CD14-positive monocyte (primary cell): ENCODE measurements around the gene TBL1XR1. TPM values are rescaled to one million over a fixed set of nuclear protein-coding genes. Genes with fewer than 3 reads are reported as not detected.

Experiments used
- DNase-seq, 3 donors: peaks; one replicate each; pipeline ENCODE4 v3.0.0-alpha.2; 2011 to 2022
- H2AFZ ChIP-seq: 2 replicates; pipeline ENCODE4 v1.6.0; 2012; ENCODE audit warnings: mild to moderate bottlenecking, low read depth, low read length, inconsistent platforms; ENCODE audit not compliant: insufficient read depth, poor library complexity, severe bottlenecking
- H3K27ac ChIP-seq, 2 donors: 1 replicate in 1 of 2; 2 replicates in 1 of 2; pipeline ENCODE4 v1.5.1; 2012 to 2013; ENCODE audit warnings: low read length in 2 of 2, control low read depth in 1 of 2, inconsistent platforms in 1 of 2, low read depth in 1 of 2, mild to moderate bottlenecking in 1 of 2
- H3K27me3 ChIP-seq, 2 donors: one replicate each; pipeline versions ENCODE4 v1.6.0 to v1.6.1; 2011 to 2013; ENCODE audit warnings: low read length in 2 of 2; ENCODE audit not compliant: control insufficient read depth in 2 of 2, insufficient read depth in 2 of 2
- H3K36me3 ChIP-seq, 2 donors: replicated peaks in 1 of 2; 1 replicate in 1 of 2; 2 replicates in 1 of 2; pipeline versions ENCODE4 v1.5.1 to v1.6.1; 2012 to 2013; ENCODE audit warnings: low read length in 2 of 2, control low read depth in 1 of 2, inconsistent platforms in 1 of 2, mild to moderate bottlenecking in 1 of 2; ENCODE audit not compliant: insufficient read depth in 2 of 2, control insufficient read depth in 1 of 2
- H3K4me1 ChIP-seq, 2 donors: 1 replicate in 1 of 2; 2 replicates in 1 of 2; pipeline versions ENCODE4 v1.5.1 to v1.6.1; 2012 to 2013; ENCODE audit warnings: low read length in 2 of 2, control low read depth in 1 of 2, inconsistent platforms in 1 of 2, mild to moderate bottlenecking in 1 of 2, moderate library complexity in 1 of 2; ENCODE audit not compliant: insufficient read depth in 2 of 2, control insufficient read depth in 1 of 2
- H3K4me2 ChIP-seq: replicated peaks from 2 replicates; pipeline ENCODE3; 2012; ENCODE audit warnings: low read length, moderate library complexity, mild to moderate bottlenecking; ENCODE audit not compliant: poor library complexity, severe bottlenecking; ENCODE audit errors: extremely low read depth
- H3K4me3 ChIP-seq, 3 experiments: fragments of 200-600 bp in 1 of 3; sonication (generic) in 1 of 3; replicated peaks in 1 of 3; 1 replicate in 2 of 3; 2 replicates in 1 of 3; pipeline ENCODE4 v1.5.1; 2011 to 2013; ENCODE audit warnings: low read length in 3 of 3, mild to moderate bottlenecking in 3 of 3, control low read depth in 2 of 3, low read depth in 2 of 3, inconsistent platforms in 1 of 3, moderate library complexity in 1 of 3
- H3K79me2 ChIP-seq: 2 replicates; pipeline ENCODE4 v1.6.0; 2012; ENCODE audit warnings: mild to moderate bottlenecking, control low read depth, inconsistent platforms, low read length, moderate library complexity; ENCODE audit not compliant: insufficient read depth
- H3K9ac ChIP-seq: 2 replicates; pipeline ENCODE4 v1.6.0; 2017; ENCODE audit warnings: low read length, mild to moderate bottlenecking; ENCODE audit not compliant: insufficient read depth, poor library complexity, severe bottlenecking
- H3K9me3 ChIP-seq, 2 donors: replicated peaks in 1 of 2; 1 replicate in 1 of 2; 2 replicates in 1 of 2; pipeline versions ENCODE4 v1.5.1 to v1.6.1; 2012 to 2013; ENCODE audit warnings: low read length in 2 of 2, control low read depth in 1 of 2; ENCODE audit not compliant: control insufficient read depth in 1 of 2, insufficient read depth in 1 of 2
- H4K20me1 ChIP-seq: 2 replicates; pipeline ENCODE4 v1.6.0; 2012; ENCODE audit warnings: mild to moderate bottlenecking, low read length, control low read depth, moderate library complexity; ENCODE audit not compliant: insufficient read depth
- H3K27ac Mint-ChIP-seq, 7 donors: one replicate each; pipeline ENCODE4 v1.8.0; 2020; ENCODE audit warnings: mild to moderate bottlenecking in 7 of 7, mixed read lengths in 7 of 7, moderate library complexity in 6 of 7, inconsistent platforms in 2 of 7
- H3K27me3 Mint-ChIP-seq, 3 donors: one replicate each; pipeline ENCODE4 v1.8.0; 2021 to 2022; ENCODE audit warnings: low read depth in 3 of 3, mild to moderate bottlenecking in 3 of 3, mixed read lengths in 3 of 3, moderate library complexity in 3 of 3, inconsistent platforms in 1 of 3
- H3K36me3 Mint-ChIP-seq, 2 donors: one replicate each; pipeline ENCODE4 v1.8.0; 2020; ENCODE audit warnings: mixed read lengths in 2 of 2, inconsistent platforms in 1 of 2, mild to moderate bottlenecking in 1 of 2
- H3K4me1 Mint-ChIP-seq: one replicate; pipeline ENCODE4 v1.8.0; 2020; ENCODE audit warnings: mild to moderate bottlenecking, mixed read lengths
- H3K4me3 Mint-ChIP-seq, 2 donors: one replicate each; pipeline ENCODE4 v1.8.0; 2020; ENCODE audit warnings: mild to moderate bottlenecking in 2 of 2, mixed read lengths in 2 of 2, moderate library complexity in 1 of 2
- H3K9me3 Mint-ChIP-seq, 7 donors: one replicate each; pipeline ENCODE4 v1.8.0; 2020 to 2022; ENCODE audit warnings: mixed read lengths in 7 of 7, mild to moderate bottlenecking in 6 of 7, moderate library complexity in 6 of 7, inconsistent platforms in 2 of 7
- whole genome bisulfite sequencing: methylation state at CpG from one replicate; pipeline ENCODE4 v1.1.5; 2013; ENCODE audit warnings: missing lambda C conversion rate; ENCODE audit not compliant: insufficient coverage; 5-methylcytosine and 5-hydroxymethylcytosine counted together
- intact Hi-C, 2 donors: fragments of 100-400 bp; cut with micrococcal nuclease; formaldehyde crosslinking; loops; one replicate each; pipeline versions ENCODE4 v1.15.0 to v1.15.1; 2023
- polyA plus RNA-seq, 3 donors: library from polyadenylated mRNA; depleted of rRNA in 1 of 3; unstranded in 2 of 3; stranded (reverse) in 1 of 3; fragments of 300-500 nt in 2 of 3; fragments of >200 nt in 1 of 3; fragmentation: Illumina TruSeq in 2 of 3; gene quantifications; 1 replicate in 2 of 3; 2 replicates in 1 of 3; pipeline ENCODE4 v1.2.3, GENCODE V29; 2012 to 2021
- TF ChIP-seq, protein P1 (sequence below): fragments of 200-600 bp; IDR thresholded peaks from one replicate; pipeline ENCODE4 v1.8.0; 2022; ENCODE audit warnings: antibody characterized with exemption, mild to moderate bottlenecking

The TBL1XR1 gene
- polyA plus RNA-seq, 3 donors = 10.2 to 20.4 (median 18.3) TPM

DNA sequence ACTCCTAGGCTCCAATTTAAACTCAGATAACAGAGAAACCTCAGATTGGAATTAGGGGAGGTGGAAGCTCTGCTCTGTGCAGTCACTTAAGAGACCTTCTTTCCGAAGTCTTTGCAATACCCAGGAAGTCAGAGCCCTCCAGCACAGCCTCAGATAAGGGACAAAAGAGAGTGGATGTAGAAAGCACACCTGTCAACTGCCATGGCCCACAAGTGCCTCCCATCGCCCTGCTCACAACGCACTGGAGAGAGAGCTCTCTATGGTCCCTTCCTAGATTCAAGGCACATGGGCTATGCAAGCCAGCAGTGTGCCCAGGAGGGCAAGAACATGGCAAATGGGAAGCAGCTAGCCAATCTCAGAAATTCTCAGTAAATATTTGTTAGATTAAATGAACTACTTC, 47.3 kb upstream of the TBL1XR1 start:
- Histone ChIP-seq H3K9me3 (no peaks in the 10 kb centered on the region), H2AFZ (no peak overlapping the region), H3K36me3 (no peaks in the 10 kb centered on the region), H3K9ac (no peak overlapping the region), H3K4me1 (peaks cover 0 to 6% of the 10 kb centered on the region in 2 donors), H3K79me2 (no peaks in the 10 kb centered on the region), H3K4me2 (no peak overlapping the region), H3K27me3 (no peaks in the 10 kb centered on the region), H4K20me1 (no peaks in the 10 kb centered on the region), H3K4me3 (no peak overlapping the region), H3K27ac (no peak overlapping the region)
- Mint-ChIP-seq H3K9me3 (peaks cover 0 to 5% (median 0%) of the 10 kb centered on the region in 7 donors), H3K4me3 (no peak overlapping the region), H3K36me3 (no peaks in the 10 kb centered on the region), H3K27me3 (peaks cover 0 to 4% (median 0%) of the 10 kb centered on the region in 3 donors), H3K27ac (no peak overlapping the region), H3K4me1 (peaks cover 15% of the 10 kb centered on the region)
- TF ChIP-seq, protein P1, sequence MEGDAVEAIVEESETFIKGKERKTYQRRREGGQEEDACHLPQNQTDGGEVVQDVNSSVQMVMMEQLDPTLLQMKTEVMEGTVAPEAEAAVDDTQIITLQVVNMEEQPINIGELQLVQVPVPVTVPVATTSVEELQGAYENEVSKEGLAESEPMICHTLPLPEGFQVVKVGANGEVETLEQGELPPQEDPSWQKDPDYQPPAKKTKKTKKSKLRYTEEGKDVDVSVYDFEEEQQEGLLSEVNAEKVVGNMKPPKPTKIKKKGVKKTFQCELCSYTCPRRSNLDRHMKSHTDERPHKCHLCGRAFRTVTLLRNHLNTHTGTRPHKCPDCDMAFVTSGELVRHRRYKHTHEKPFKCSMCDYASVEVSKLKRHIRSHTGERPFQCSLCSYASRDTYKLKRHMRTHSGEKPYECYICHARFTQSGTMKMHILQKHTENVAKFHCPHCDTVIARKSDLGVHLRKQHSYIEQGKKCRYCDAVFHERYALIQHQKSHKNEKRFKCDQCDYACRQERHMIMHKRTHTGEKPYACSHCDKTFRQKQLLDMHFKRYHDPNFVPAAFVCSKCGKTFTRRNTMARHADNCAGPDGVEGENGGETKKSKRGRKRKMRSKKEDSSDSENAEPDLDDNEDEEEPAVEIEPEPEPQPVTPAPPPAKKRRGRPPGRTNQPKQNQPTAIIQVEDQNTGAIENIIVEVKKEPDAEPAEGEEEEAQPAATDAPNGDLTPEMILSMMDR = no peak
- intact Hi-C loops = no loop called here
- no peak for DNase-seq
- 100% methylated on average over 2 of the region's 3 CpGs for WGBS

DNA sequence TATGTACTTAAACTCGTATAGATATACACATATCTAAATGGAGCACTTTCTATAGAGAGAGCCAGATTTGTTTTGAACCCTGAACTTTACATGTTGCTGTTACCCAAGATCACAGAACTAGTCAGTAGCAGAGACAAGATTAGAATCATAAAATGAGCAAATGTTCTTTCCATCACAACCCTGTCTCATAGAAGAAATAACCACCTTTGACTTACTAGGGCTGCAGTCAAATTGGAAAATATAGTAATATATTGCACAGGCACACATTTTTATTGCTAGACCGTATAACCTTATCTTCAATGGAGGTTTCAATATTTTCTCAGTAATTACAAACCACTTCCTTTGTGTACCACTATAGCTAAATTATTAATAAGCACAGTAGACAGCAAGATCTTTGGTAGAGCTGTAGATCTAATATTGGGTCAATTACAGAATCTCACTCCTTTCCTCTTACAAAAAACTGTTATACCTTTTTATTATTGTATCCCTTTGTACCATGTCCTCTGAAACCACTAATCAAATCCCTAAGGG, 41.5 kb upstream of the TBL1XR1 start:
- H3K4me3 ChIP-seq = no peak overlapping the region
- H3K4me1 ChIP-seq = peaks cover 0 to 6% of the 10 kb centered on the region in 2 donors
- H3K9me3 Mint-ChIP-seq = peaks cover 0 to 2% (median 0%) of the 10 kb centered on the region in 7 donors
- H3K27ac ChIP-seq = no peak overlapping the region
- intact Hi-C loops = no loop called here
- H3K9me3 ChIP-seq = no peaks in the 10 kb centered on the region
- no peak overlapping the region for H3K9ac ChIP-seq
- H3K4me1 Mint-ChIP-seq = peaks cover 6% of the 10 kb centered on the region
- H3K4me3 Mint-ChIP-seq = no peak overlapping the region
- no peak overlapping the region for H3K4me2 ChIP-seq
- DNase-seq = no peak
- no peaks in the 10 kb centered on the region for H3K36me3 ChIP-seq
- no peaks in the 10 kb centered on the region for H3K79me2 ChIP-seq
- no peaks in the 10 kb centered on the region for H3K36me3 Mint-ChIP-seq
- WGBS = no CpG with 5 or more reads among the region's 2 CpGs
- peaks cover 0 to 4% (median 0%) of the 10 kb centered on the region in 3 donors for H3K27me3 Mint-ChIP-seq
- no peaks in the 10 kb centered on the region for H3K27me3 ChIP-seq
- H4K20me1 ChIP-seq = no peaks in the 10 kb centered on the region
- TF ChIP-seq, protein P1 = no peak
- no peak overlapping the region for H2AFZ ChIP-seq
- H3K27ac Mint-ChIP-seq = no peak overlapping the region
